GM12878 (cell line): ENCODE results near the gene CXXC1. TPM values are rescaled to one million over a fixed set of nuclear protein-coding genes. Genes with fewer than 3 reads are reported as not detected.

ENCODE experiments used
- CBX5 ChIP-seq: sonication (generic); IDR thresholded peaks from 2 replicates; pipeline ENCODE4 v1.6.1; 2016; ENCODE audit warnings: low read depth, moderate library complexity, mild to moderate bottlenecking, inconsistent platforms
- CTCF ChIP-seq, 3 experiments: IDR thresholded peaks in 2 of 3; conservative IDR thresholded peaks in 1 of 3; 2 replicates each; pipeline ENCODE4 v1.5.1; 2011; ENCODE audit warnings: low read depth in 3 of 3, low read length in 3 of 3, mild to moderate bottlenecking in 3 of 3, control low read depth in 2 of 3, moderate library complexity in 2 of 3, inconsistent platforms in 1 of 3, mixed read lengths in 1 of 3; ENCODE audit not compliant: control insufficient read depth in 2 of 3, insufficient read depth in 1 of 3; ENCODE audit errors: extremely low read depth in 1 of 3
- ELK1 ChIP-seq: IDR thresholded peaks from 2 replicates; pipeline ENCODE4 v1.6.1; 2012; ENCODE audit warnings: low read depth, low read length, improper control_type of control experiment
- EP300 ChIP-seq, 2 experiments: fragments of 150-350 bp in 1 of 2; IDR thresholded peaks; 2 replicates each; pipeline ENCODE4 v1.6.1; 2011 to 2012; ENCODE audit warnings: low read depth in 2 of 2, low read length in 2 of 2, borderline replicate concordance in 1 of 2, improper control_type of control experiment in 1 of 2, inconsistent platforms in 1 of 2; ENCODE audit not compliant: control insufficient read depth in 1 of 2
- IKZF1 ChIP-seq: fragments of 450-650 bp; conservative IDR thresholded peaks from 2 replicates; pipeline ENCODE4 v1.6.1; 2017; ENCODE audit warnings: antibody characterized with exemption, mild to moderate bottlenecking
- JUND ChIP-seq: IDR thresholded peaks from 2 replicates; pipeline ENCODE4 v1.6.1; 2012; ENCODE audit warnings: low read depth, mild to moderate bottlenecking, low read length, improper control_type of control experiment, moderate library complexity
- MLLT1 ChIP-seq: fragments of 450-650 bp; IDR thresholded peaks from 2 replicates; pipeline ENCODE4 v1.6.1; 2016; ENCODE audit warnings: mild to moderate bottlenecking
- MTA2 ChIP-seq: fragments of 450-650 bp; IDR thresholded peaks from 2 replicates; pipeline ENCODE4 v1.6.1; 2016; ENCODE audit warnings: low read depth, mild to moderate bottlenecking, moderate library complexity
- NFIC ChIP-seq: IDR thresholded peaks from 2 replicates; pipeline ENCODE4 v1.6.1; 2012; ENCODE audit warnings: low read depth, mild to moderate bottlenecking, inconsistent platforms, low read length, moderate library complexity
- NR2F1 ChIP-seq: fragments of 450-650 bp; conservative IDR thresholded peaks from 2 replicates; pipeline ENCODE4 v1.6.1; 2017; ENCODE audit warnings: mild to moderate bottlenecking
- PRDM15 ChIP-seq: fragments of 450-650 bp; formaldehyde crosslinking; IDR thresholded peaks from 2 replicates; pipeline ENCODE4 v1.4.0; 2020; ENCODE audit warnings: mild to moderate bottlenecking, moderate library complexity
- SRF ChIP-seq, 2 experiments: IDR thresholded peaks; 2 replicates each; pipeline ENCODE4 v1.6.1; 2011; ENCODE audit warnings: low read depth in 2 of 2, low read length in 2 of 2, mild to moderate bottlenecking in 1 of 2, moderate library complexity in 1 of 2
- TCF12 ChIP-seq: IDR thresholded peaks from 2 replicates; pipeline ENCODE4 v1.6.1; 2011; ENCODE audit warnings: low read depth, mild to moderate bottlenecking, low read length
- TCF3 ChIP-seq: IDR thresholded peaks from 2 replicates; pipeline ENCODE4 v1.6.1; 2012; ENCODE audit warnings: low read depth, mild to moderate bottlenecking, low read length, borderline replicate concordance; ENCODE audit not compliant: insufficient read depth
- ZBTB4 ChIP-seq: fragments of 450-650 bp; formaldehyde crosslinking; IDR thresholded peaks from 2 replicates; pipeline ENCODE4 v1.4.0; 2022; ENCODE audit warnings: mild to moderate bottlenecking, moderate library complexity
- ZNF24 ChIP-seq: fragments of 450-650 bp; IDR thresholded peaks from 2 replicates; pipeline ENCODE4 v1.6.1; 2017; ENCODE audit warnings: antibody characterized with exemption, mild to moderate bottlenecking
- polyA plus RNA-seq, 11 experiments: library from polyadenylated mRNA; depleted of rRNA in 4 of 11; unstranded in 6 of 11; stranded (reverse) in 5 of 11; fragments of >200 nt; fragmentation: Nextera tagmentation in 4 of 11; fragmentation: Illumina TruSeq in 1 of 11; extraction: Ambion mirVana in 4 of 11; extraction: Trizol in 1 of 11; gene quantifications; 1 replicate in 1 of 11; 2 replicates in 10 of 11; pipeline versions ENCODE4 v1.2.1 to v1.2.3, GENCODE V29; 2011 to 2016; ENCODE audit warnings: inconsistent platforms in 2 of 11, missing spikeins in 2 of 11, low read depth in 1 of 11
- total RNA-seq, 4 experiments: library from RNA; depleted of rRNA in 3 of 4; stranded (reverse); fragments of >200 nt in 3 of 4; fragmentation: Illumina TruSeq in 1 of 4; extraction: Trizol in 1 of 4; gene quantifications; 2 replicates each; pipeline versions ENCODE4 v1.2.1 to v1.2.3, GENCODE V29; 2013 to 2021

CXXC1 gene
- total and polyA plus RNA-seq, 10 of the 15 experiments (the other 5 are each of a cell fraction or from before 2014, with no cell fraction given): 9.2 to 180 (median 93.8) TPM

- TF ChIP-seq CTCF (IDR thresholded peaks at IDR 0.05 in 2 of 3, conservative IDR thresholded peaks at IDR 0.05 in 1 of 3; ENCODE audit: control insufficient read depth in 2 of 3, extremely low read depth in 1 of 3, insufficient read depth in 1 of 3, low read depth in 3 of 3, low read length in 3 of 3) (no peak), SRF (IDR thresholded peaks at IDR 0.05; ENCODE audit: low read depth in 2 of 2, low read length in 2 of 2) (no peak), ELK1 (no peak), CBX5 (no peak), NR2F1 (peak; percentile 48), PRDM15 (CRISPR knock-in tag) (no peak), IKZF1 (peak; percentile 82), ZBTB4 (0 out of 2 replicates have a peak, but pooled peaks have one; percentile 41), EP300 (IDR thresholded peaks at IDR 0.05; ENCODE audit: borderline replicate concordance in 1 of 2, control insufficient read depth in 1 of 2, low read depth in 2 of 2, low read length in 2 of 2) (peak in 1 of 2 experiments; percentile 73; a peak in 2 of 4 replicates), TCF12 (peak; percentile 60; the same call in 1 of the 2 replicates), MTA2 (peak; percentile 99), ZNF24 (0 out of 2 replicates have a peak, but pooled peaks have one; percentile 37), JUND (peak; percentile 16; the same call in 1 of the 2 replicates), MLLT1 (peak; percentile 87), NFIC (peak; percentile 89), TCF3 (no peak)
Measured at GRCh38 chr18:50315100-50315871, 27.8 kb upstream of the CXXC1 start (continued).
